ENCODE results near the gene RGS16.

Gene RGS16

GRCh38 chr1:182629499-182630096, 25.4 kb upstream of the RGS16 start:
- no peak for DNase-seq (ENCODE audit: low spot score)

GRCh38 chr1:182629080-182629479, 24.9 kb upstream of the RGS16 start:
- no peak for DNase-seq (ENCODE audit: low spot score)

GRCh38 chr1:182628657-182629056, 24.5 kb upstream of the RGS16 start:
- DNase-seq (ENCODE audit: low spot score), result no peak

GRCh38 chr1:182627622-182628021, 23.4 kb upstream of the RGS16 start:
- DNase-seq (ENCODE audit: low spot score), result no peak

- DNase-seq (ENCODE audit: low spot score), result no peak
Observed at GRCh38 chr1:182626527-182626926, 22.3 kb upstream of the RGS16 start.

- DNase-seq (ENCODE audit: low spot score), result no peak
Observed at GRCh38 chr1:182625719-182626504, 21.7 kb upstream of the RGS16 start.

GRCh38 chr1:182625024-182625423, 20.8 kb upstream of the RGS16 start:
- no peak for DNase-seq (ENCODE audit: low spot score)

GRCh38 chr1:182624577-182624976, 20.4 kb upstream of the RGS16 start:
- no peak for DNase-seq (ENCODE audit: low spot score)

- no peak for DNase-seq (ENCODE audit: low spot score)
Observed at GRCh38 chr1:182622901-182623528, 18.8 kb upstream of the RGS16 start.

- no peak for DNase-seq (ENCODE audit: low spot score)
Observed at GRCh38 chr1:182621906-182622305, 17.7 kb upstream of the RGS16 start.

- no peak for DNase-seq (ENCODE audit: low spot score)
Observed at GRCh38 chr1:182620924-182621585, 16.9 kb upstream of the RGS16 start.

GRCh38 chr1:182617734-182618351, 13.7 kb upstream of the RGS16 start:
- no peak for DNase-seq (ENCODE audit: low spot score)

GRCh38 chr1:182617014-182617429, 12.8 kb upstream of the RGS16 start:
- no peak for DNase-seq (ENCODE audit: low spot score)

- no peak for DNase-seq (ENCODE audit: low spot score)
Observed at GRCh38 chr1:182616130-182617013, 12.2 kb upstream of the RGS16 start.

GRCh38 chr1:182615468-182616129, 11.4 kb upstream of the RGS16 start:
- DNase-seq (ENCODE audit: low spot score), result no peak

GRCh38 chr1:182614796-182615454, 10.7 kb upstream of the RGS16 start:
- no peak for DNase-seq (ENCODE audit: low spot score)

GRCh38 chr1:182611787-182612186, 7.6 kb upstream of the RGS16 start:
- no peak for DNase-seq (ENCODE audit: low spot score)

GRCh38 chr1:182611326-182611725, 7.1 kb upstream of the RGS16 start:
- DNase-seq (ENCODE audit: low spot score), result no peak

- no peak for DNase-seq (ENCODE audit: low spot score)
Observed at GRCh38 chr1:182610606-182611194, 6.5 kb upstream of the RGS16 start.
